MCF 10A (cell line): ENCODE measurements around the gene ZNF30. TPM values are rescaled to one million over a fixed set of nuclear protein-coding genes. Genes with fewer than 3 reads are reported as not detected.

ENCODE experiments used
- BruUV-seq: library from RNA; stranded (reverse); fragments of 400-500 nt; replicated peaks from 2 replicates; lab custom pipeline; 2021; lab: Mats Ljungman, UMichigan
- CTCF ChIA-PET: fragments of 300-600 bp; sonication (Branson Sonifier 250); formaldehyde crosslinking; extraction: SDS; loops from one replicate; lab custom pipeline; 2021; ENCODE audit warnings: antibody characterized with exemption, inconsistent platforms; lab: Yijun Ruan, JAX
- POLR2A ChIA-PET: fragments of 300-600, 350-650 bp; sonication (Branson Sonifier 250); formaldehyde crosslinking; extraction: SDS; loops from one replicate; lab custom pipeline; 2020; ENCODE audit warnings: antibody characterized with exemption, inconsistent platforms; lab: Yijun Ruan, JAX
- DNase-seq: peaks from one replicate; pipeline ENCODE4 v3.0.0-alpha.2; 2018; ENCODE audit not compliant: unreplicated experiment
- H3K27ac Mint-ChIP-seq: one replicate; pipeline ENCODE4 v1.8.0; 2022; ENCODE audit warnings: mild to moderate bottlenecking, low read depth, mixed read lengths; ENCODE audit not compliant: unreplicated experiment
- H3K27me3 Mint-ChIP-seq: one replicate; pipeline ENCODE4 v1.8.0; 2022; ENCODE audit warnings: mixed read lengths; ENCODE audit not compliant: insufficient read depth, unreplicated experiment
- H3K36me3 Mint-ChIP-seq: one replicate; pipeline ENCODE4 v1.8.0; 2022; ENCODE audit warnings: mild to moderate bottlenecking, moderate library complexity, mixed read lengths; ENCODE audit not compliant: insufficient read depth, unreplicated experiment
- H3K4me1 Mint-ChIP-seq: one replicate; pipeline ENCODE4 v1.8.0; 2022; ENCODE audit warnings: mixed read lengths; ENCODE audit not compliant: insufficient read depth, unreplicated experiment
- H3K4me3 Mint-ChIP-seq: one replicate; pipeline ENCODE4 v1.8.0; 2022; ENCODE audit warnings: mild to moderate bottlenecking, moderate library complexity, mixed read lengths; ENCODE audit not compliant: unreplicated experiment
- H3K9me3 Mint-ChIP-seq: one replicate; pipeline ENCODE4 v1.8.0; 2022; ENCODE audit warnings: mixed read lengths; ENCODE audit not compliant: unreplicated experiment
- CTCF ChIP-seq: fragments of 200-600 bp; IDR thresholded peaks from one replicate; pipeline ENCODE4 v1.8.0; 2022; ENCODE audit warnings: antibody characterized with exemption, mild to moderate bottlenecking; ENCODE audit not compliant: unreplicated experiment
- intact Hi-C: fragments of 100-400 bp; cut with micrococcal nuclease; formaldehyde crosslinking; loops from 2 replicates; pipeline ENCODE4 v1.14.1; 2022
- total RNA-seq: library from RNA; stranded (reverse); gene quantifications from 2 replicates; pipeline ENCODE4 v1.2.3, GENCODE V29; 2022

The ZNF30 gene
- total RNA-seq, 1 experiment from 2014 or later: 4.0 TPM

- Mint-ChIP-seq H3K9me3 (peaks cover 39% of the 10 kb centered on the region), H3K4me1 (no peaks in the 10 kb centered on the region), H3K27ac (no peak overlapping the region), H3K27me3 (no peaks in the 10 kb centered on the region), H3K36me3 (peaks cover 18% of the 10 kb centered on the region), H3K4me3 (no peak overlapping the region)
- POLR2A ChIA-PET: no interaction called here
- intact Hi-C loops: no loop called here
- DNase-seq: no peak
- no peak for TF ChIP-seq CTCF
- CTCF ChIA-PET: interaction anchor here (1.0 kb wide), 1 partner anchor 8 kb away, joined by 4 read pairs; no protein-coding TSS in a partner anchor
- BruUV-seq: no TSS peak
Measured at GRCh38 chr19:34943861-34944573, 17.3 kb downstream of the ZNF30 start.

- Mint-ChIP-seq H3K27ac (no peak overlapping the region), H3K9me3 (peaks cover 58% of the 10 kb centered on the region), H3K36me3 (peaks cover 7% of the 10 kb centered on the region), H3K4me3 (no peak overlapping the region), H3K27me3 (no peaks in the 10 kb centered on the region), H3K4me1 (no peaks in the 10 kb centered on the region)
- DNase-seq: no peak
- CTCF ChIA-PET: interaction anchor here (1.1 kb wide), 1 partner anchor 9 kb away, joined by 4 read pairs; no protein-coding TSS in a partner anchor
- TF ChIP-seq CTCF: no peak
- BruUV-seq: no TSS peak
- POLR2A ChIA-PET: interaction anchor here (1.4 kb wide), 1 partner anchor 10 kb away, joined by 5 read pairs; no protein-coding TSS in a partner anchor
- intact Hi-C loops: no loop called here
Measured at GRCh38 chr19:34953092-34953491, 26.4 kb downstream of the ZNF30 start.

GRCh38 chr19:34957830-34958751, 31.4 kb downstream of the ZNF30 start:
- no peak for DNase-seq
- POLR2A ChIA-PET: no interaction called here
- intact Hi-C loops: no loop called here
- no peak for TF ChIP-seq CTCF
- Mint-ChIP-seq H3K9me3 (peaks cover 40% of the 10 kb centered on the region), H3K27ac (no peak overlapping the region), H3K4me3 (no peak overlapping the region), H3K27me3 (no peaks in the 10 kb centered on the region), H3K4me1 (peaks cover 14% of the 10 kb centered on the region), H3K36me3 (peaks cover 21% of the 10 kb centered on the region)
- BruUV-seq: no TSS peak
- CTCF ChIA-PET: interaction anchor here (0.7 to 0.9 kb wide), 2 partner anchors 15 to 591 kb away, joined by 3 read pairs; no protein-coding TSS in a partner anchor

DNA sequence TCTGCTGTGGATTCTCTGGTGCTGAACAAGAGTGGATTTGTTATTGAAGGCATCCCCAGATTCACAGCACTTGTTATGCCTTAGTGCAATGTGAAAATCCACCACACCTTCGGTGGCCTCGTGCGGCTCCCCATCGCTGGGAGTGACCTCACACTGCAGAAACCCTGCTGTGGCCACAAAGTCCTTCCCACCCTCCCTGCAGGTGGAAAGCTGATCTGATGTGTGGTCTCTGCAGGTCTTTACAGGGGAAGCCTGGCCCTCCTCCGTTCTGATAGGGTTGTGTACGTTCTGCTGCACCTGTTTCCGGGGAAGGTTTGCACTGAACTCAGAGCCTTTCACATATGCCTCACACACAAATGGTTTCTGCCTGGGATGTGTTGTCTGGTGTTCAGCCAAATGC, 32.3 kb downstream of the ZNF30 start:
- H3K27me3 Mint-ChIP-seq: no peaks in the 10 kb centered on the region
- no peak for TF ChIP-seq CTCF
- peaks cover 21% of the 10 kb centered on the region for H3K36me3 Mint-ChIP-seq
- peaks cover 31% of the 10 kb centered on the region for H3K9me3 Mint-ChIP-seq
- POLR2A ChIA-PET: no interaction called here
- intact Hi-C loops: no loop called here
- H3K4me3 Mint-ChIP-seq: no peak overlapping the region
- H3K4me1 Mint-ChIP-seq: peaks cover 18% of the 10 kb centered on the region
- CTCF ChIA-PET: no interaction called here
- no peak overlapping the region for H3K27ac Mint-ChIP-seq
- no peak for DNase-seq
- BruUV-seq: no TSS peak
